Inflammatory macrophage treated with lipopolysaccharide for 4 hours (primary cell): ENCODE results near the gene SHROOM3.
"Not testable (repeated sequence)": the region's sequence is repeated elsewhere in the genome, so short reads cannot be mapped to it uniquely, and the experiment has no call there.

Experiments
- DNase-seq: peaks from one replicate; pipeline ENCODE4 v3.0.0-alpha.2; 2020

Gene SHROOM3

DNA sequence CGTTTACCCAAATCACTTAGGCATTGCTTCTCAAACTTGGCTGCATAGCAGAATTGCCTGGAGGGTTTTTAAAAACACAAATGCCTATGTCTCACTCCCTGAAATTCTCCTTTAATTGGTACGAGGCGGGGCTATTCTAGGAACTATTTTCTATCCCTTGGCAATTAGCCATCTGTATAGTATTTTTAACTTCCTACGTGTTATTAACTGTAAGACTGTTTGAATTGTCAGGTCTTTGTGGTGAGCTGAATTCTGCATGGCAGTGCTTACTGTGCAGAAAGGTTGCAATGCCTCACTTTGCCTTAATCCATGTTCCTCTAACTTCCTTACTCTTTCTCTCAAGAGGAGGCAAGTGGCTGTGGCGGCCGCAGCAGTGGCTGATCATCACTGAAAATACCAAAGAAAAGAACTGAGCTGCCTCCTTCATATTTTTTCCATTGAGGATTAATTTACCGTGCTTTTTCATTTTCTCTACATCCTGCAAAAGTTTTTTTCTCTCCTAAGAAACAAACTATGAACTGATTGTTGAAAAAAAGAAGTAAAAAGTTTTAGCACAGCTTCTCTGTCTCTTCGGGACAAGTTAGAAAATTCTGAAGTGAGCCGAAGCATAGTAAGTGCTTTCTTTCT lies at the start of gene SHROOM3:
Gene SHROOM3 (plus strand): TSS at position 329 of the 627 bp plus-strand sequence. CDS start 824 bp downstream, outside the sequence.
- DNase-seq = no peak

DNA sequence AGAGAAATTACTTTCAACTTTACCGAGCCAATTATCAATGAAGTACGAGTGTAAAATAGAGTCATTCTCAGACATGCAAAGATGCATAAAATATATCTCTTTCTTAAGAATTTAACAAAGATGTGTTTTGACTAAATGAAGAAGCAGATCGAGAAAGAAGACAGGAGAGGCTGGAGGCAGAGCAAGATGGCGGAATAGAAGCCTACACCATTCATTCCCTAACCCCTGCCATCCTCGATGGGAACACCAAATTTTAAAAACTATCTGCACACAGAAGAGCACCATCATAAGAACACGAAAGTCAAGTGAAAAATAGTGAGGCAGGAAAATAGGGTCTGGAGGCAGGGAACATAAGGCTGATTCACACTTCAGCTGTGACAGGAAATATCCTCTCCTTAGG lies 49.1 kb upstream of the SHROOM3 start:
- no peak for DNase-seq

DNA sequence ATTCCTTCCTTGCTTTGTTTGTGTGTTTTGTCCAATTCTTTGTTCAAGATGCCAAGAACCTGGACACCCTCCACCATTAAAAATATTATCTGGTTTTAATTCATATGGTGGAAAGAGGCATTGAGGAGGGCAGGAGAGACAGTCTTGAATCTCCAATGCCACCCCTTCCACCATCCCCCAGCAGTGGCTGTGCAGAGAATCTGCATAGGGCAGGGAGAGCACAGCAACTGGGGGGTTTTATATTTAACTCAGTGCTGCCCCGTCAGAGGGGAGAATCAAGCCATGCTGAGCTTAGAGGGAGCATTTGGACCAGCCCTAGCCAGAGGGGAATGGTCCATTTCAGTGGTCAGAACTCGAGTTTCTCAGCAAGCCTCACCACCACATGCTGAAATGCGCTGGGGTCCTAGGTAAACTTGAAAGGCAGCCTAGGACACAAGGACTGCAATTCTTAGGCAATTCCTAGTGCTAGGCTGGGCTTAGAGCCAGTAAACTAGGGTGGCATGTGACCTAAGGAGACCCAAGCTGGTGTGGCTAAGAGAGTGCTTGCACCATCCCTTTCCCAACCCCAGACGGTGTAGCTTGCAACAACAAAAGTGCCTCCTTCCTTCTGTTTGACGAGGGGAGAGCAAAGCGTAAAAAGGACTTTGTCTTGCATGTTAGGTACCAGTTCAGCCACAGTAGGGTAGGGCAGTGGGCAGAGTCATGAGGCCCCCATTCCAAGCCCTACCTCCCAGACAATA lies 48.3 kb upstream of the SHROOM3 start:
- DNase-seq = peak; percentile 63

DNA sequence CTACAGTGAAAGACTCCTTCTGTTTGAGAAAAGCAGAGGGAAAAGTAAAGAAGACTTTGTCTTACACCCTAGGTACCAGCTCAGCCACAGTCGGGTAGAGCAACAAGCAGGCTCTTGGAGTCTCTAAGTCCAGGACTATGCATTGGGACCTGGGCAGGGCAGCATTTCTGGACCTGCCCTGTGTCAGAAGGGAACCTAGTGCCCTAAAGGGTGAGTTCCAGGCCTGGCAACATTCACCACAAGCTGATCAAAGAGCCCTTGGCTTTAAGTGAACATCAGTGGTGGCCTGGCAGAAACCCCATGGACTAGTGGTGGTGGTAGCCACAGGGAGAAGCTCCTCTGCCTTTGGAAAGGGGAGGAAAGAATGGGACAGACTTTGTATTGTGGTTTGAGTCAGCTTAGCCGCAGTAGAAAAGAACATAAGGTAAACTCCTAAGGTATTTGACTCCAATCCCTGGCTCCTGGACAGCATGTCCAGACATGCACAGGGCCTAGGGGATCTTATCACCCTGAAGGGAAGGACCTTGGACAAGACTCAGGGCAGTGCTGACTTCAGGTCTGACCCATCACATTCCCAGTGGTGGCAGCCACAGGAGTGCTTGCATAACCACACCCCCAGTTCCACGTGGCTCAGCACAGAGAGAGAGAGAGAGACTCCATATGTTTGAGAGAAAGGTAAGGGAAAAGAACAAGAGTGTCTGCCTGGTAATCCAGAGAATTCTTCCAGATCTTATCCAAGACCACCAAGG lies 46.7 kb upstream of the SHROOM3 start:
- no peak for DNase-seq

DNA sequence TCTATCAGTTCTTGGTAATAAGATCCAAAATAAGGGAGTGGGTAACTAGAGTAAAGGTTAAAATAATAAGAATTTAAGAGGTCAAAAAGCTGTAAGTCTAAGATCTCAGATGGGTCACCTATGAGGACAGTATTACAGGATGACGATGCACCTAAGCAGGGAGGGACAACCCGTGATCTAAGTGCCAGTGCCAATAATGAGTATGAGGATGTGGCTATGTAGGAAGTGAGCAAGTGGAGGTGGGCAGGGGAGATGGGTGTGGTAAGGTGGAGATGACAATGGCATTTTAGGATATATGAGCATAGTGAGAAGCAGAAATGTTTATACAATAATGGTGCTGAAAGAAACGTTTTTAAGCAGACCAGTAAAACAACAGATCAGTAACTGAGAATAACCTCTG lies 33.4 kb upstream of the SHROOM3 start:
- DNase-seq = no peak

DNA sequence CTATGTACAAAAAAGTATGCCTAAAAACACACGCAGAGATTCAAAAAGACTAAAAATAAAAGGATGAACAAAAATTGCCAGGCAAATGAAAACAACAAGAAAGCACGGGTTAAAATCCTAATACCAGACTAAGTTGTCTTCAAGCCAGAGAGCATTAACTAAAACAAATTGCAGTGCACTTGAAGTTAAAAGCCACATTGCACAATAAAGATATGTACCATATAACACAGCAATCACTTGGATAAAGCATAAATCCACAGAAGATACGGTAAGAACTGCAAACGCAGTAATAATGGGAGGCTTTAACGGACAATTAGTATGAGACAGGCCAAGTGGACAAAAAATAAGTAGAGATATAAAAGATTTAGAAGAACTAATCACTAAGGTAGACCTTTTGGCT lies 28.9 kb upstream of the SHROOM3 start:
- no peak for DNase-seq

DNA sequence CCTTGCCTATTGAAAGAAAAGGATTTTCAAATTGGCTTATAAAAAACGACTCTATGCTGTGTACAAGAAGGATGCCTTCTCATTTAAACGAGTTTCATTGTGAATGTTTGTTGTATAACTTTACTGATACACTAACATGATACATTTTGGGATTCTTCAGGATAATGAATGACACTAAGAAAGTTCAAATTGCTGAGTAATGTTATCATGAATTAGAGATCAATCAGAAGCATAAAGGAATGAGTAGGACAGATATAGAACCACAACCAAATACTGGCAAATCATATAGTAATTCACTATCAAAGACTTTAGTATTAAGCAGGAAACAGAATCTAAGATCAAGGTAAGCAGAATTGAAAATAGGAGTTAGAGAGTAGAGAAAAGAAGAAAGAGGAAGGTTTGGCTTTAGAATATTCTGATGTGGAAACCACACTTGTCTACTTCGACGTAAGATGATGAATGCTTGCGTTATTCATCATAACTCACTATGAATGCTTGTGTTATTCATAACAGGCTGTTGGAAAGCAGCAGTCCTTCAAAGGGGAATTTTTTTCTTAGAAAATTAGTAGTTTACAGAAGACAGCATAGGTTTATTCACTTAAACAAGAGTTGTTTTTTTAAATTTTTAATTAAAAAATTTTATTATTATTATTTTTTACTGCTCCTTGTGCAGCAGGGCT lies 27.4 kb upstream of the SHROOM3 start:
- DNase-seq = peak; percentile 32

DNA sequence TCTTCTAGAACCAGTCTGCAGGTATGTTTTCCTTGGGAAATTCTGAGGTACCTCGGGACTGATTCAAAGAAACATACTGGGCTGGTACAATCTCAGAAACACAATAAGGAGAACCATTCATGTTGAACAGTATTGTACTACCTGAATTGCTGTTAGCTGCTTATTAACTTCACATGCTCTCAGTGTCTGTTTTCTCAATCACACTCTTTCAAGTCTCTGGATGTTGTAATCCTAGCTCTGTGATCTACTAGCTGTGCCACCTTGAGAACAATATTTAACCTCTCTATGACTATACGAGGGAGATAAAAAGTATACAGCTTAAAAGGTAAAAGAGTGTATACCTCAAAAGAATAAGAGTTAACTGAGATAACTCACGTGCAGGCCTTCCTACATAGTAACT lies 24.4 kb upstream of the SHROOM3 start:
- DNase-seq = no peak

DNA sequence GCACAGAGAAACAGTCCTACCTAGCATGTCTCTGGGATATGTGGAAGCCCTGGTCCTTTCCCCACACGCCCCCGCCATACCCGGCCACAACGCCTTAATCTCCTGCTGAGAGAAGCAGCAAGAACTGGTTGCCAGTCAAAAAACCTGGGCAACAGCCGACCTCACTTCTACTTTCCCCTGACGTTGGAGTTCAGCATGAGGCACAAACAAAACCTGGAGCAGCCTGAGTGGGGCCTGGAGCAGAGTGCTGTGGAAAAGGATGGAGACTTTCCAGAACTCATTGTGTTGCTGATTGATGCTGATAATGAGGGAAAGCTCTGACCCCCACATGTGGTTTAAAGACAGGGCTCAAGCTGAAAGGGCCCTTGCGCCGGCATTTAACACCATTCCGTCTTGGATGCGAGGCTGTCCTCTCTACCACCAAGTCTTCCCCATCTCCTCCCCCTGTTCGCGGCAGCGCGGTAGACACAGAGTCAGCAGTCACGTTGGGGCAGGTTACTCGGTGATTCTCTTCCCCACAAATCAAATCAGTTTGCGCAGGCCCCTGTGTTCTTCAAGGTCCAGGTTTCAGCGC lies 14.8 kb upstream of the SHROOM3 start:
- no peak for DNase-seq

DNA sequence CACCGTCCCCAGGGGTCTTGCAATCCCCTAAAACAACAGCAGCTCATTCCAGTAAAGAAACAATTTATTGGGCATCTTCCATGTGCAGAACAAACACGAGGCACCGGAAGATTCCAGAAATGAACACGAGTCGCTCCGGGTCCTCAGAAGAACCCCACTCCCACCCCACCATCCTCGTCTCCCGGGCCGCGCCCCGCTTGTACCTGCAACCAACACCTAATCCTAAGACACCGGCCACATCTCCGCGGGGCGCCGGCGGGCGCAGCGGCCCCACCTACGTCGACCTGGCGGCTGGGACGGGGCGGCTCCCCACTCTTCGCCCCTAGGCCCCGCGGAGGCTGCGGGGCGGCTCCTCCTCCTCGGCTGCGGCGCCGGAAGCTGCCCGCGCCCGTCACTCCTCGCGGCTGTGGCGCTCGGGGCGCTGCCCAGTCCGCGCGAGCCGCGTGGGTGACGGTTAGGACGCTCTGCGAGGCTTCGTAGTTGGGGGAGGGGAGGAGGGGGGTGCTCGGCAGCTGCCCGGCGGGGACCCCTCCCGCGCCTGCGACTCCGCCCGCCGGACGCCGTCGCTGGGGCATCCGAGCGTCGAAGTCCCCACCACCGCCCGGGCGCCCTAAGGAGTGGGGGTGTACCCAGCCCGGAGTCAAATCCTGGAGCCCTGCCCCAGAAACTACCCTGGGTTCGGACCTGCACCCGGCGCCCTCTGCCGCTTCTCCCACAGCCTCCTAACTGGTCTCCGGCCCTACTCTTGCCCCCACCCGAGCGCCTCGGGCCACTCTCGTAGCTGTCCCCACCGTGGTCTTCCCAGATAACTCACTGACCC lies 14.1 kb upstream of the SHROOM3 start, which contains the start of gene CCDC158:
Gene CCDC158 (minus strand): TSS at position 380 of the 820 bp plus-strand sequence. CDS start 17,934 bp downstream, outside the sequence.
- DNase-seq = no peak

DNA sequence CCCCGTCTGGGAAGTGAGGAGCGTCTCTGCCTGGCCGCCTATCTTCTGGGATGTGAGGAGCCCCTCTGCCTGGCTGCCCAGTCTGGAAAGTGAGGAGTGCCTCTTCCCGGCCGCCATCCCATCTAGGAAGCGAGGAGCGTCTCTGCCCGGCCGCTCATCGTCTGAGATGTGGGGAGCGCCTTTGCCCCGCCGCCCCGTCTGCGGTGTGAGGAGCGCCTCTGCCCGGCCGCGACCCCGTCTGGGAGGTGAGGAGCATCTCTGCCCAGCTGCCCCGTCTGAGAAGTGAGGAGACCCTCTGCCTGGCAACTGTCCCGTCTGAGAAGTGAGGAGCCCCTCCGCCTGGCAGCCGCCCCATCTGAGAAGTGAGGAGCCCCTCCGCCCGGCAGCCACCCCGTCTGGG lies 11.9 kb upstream of the SHROOM3 start:
- not testable (repeated sequence) for DNase-seq

DNA sequence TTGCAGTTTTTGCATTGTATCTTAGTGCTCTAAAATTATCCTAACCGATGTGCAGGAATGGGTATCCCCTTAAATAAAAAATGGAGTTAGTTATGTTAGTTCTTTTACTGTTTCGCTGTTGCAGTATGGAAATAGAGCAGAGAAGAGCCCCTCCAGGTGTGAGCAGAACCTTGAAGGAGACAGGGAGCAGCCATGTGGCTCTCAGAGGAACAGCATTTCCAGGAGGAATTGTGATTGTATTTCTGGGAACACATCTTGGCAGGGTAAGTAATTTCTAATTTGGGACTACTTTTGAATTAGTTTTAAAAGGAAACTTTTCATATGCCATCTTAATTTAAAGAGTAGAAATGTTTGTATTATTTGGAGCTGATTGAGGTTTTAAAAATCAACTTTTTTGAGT lies 8.8 kb upstream of the SHROOM3 start:
- DNase-seq = no peak

DNA sequence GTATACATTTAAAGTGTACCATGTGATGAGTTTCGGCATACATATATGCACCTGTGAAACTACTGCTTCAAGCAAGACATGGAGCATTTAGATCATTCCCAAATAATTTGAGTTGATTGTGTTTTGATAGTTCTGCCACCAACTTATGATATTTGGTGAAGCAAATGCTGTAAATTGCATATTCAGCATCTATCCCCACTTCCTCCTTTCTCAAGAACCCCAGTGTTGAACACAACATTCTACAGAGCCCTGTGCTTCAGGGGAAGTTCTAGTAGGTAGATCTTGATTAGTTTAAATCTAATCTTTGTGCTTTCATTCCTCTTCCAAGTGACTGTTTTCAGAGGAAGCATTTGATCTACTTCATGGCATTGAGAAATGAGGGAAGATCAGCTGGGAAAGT lies 5.4 kb upstream of the SHROOM3 start:
- DNase-seq = peak; percentile 26

DNA sequence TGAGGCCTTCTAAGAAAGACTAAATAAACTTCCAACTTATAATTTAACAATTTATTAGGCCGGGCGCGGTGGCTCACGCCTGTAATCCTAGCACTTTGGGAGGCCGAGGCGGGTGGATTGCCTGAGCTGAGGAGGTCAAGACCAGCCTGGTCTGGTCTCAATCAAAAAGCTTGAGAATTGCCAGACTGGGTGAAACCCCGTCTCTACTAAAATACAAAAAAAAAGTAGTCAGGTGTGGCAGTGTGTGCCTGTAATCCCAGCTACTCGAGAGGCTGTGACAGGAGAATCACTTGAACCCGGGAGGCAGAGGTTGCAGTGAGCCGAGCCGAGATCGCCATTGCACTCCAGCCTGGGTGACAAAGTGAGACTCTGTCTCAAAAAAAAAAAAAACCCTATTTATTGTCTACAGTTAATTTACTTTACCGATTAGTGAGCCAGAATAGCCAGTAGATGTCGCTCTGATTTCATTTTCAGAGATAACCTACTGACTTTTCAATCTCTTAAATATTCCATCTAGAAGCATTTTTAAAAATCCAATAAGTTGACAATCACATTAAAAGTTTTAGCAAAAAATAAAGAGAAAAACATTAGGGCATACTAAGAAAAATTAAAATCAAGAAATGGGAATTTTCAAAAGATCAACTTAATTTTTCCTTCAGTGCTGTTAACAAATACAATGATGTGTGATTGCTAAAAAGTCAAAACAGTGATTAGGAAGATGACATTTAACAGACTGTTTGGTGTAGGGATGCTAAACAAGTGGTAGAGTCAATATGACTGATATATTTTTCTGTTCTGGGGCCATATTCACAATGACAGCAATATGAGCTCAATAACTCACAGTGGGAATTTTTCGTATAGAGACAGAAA lies 4.3 kb upstream of the SHROOM3 start:
- peak; percentile 54 for DNase-seq

DNA sequence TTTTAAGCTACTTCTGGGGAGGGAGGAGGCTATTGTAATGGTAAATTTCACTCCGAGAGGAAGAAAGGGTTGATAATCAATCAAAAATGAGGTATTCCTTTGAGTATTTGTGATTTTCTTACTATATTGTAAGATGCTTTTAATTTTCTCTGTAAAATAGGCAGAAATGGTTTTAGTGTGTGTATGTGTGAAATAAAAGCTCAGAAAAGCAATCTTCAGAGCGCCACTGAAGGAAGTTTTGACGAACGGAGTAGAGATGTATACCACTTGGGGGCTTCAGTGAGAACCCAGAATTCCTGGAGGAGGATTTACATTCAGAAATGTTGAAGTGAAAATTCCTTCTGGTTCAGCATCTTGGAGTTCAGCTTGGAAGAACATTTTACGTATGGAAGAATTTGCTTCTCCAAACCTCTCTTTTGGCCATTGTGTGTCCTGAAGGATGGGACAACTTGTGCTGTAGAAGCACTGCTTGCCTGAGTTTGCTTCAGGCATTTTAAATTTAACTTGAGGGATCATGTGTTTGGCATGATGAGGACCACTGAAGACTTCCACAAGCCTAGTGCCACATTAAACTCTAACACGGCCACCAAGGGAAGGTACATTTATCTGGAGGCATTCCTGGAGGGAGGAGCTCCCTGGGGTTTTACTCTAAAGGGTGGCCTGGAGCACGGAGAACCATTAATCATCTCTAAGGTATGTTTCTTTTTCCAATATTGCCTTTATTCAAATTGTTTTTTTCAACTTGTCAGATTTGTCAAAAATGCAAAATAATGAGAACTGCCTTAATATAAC lies 695 bp downstream of the SHROOM3 start:
- no peak for DNase-seq

DNA sequence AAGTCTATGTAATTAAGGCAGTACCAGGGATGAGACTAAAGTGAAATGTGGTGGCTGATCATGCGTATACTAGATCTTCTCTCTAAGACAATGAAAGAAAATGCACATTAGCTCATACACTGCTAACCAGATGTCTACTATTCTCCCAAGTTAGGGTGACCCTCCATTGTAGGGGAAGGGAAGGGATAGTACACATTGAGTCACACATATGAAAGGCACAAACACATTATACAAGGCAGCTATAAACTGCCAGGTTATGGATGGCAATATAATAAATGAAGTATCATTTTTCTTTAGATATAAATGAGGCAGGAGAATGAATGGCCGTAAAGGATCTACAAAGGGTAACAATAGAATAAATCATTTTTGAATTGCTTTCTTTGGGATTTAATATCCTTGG lies 4.5 kb downstream of the SHROOM3 start:
- DNase-seq = no peak

DNA sequence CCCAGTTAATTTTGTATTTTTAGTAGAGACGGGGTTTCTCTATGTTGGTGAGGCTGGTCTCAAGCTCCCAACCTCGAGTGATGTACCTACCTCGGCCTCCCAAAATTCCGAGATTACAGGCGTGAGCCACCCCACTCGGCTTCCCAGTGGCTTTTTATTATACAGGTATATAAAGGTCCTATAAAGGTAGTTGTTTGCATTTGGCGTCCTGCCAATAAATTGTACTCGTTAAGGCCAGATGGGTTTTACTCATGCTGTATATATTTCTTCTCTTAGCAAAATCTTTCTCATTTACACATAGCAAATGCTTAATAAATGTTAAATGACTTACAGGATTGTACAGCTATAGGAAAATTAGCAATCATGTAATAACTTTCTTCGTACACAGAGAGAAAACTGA lies 6.9 kb downstream of the SHROOM3 start:
- DNase-seq = no peak

DNA sequence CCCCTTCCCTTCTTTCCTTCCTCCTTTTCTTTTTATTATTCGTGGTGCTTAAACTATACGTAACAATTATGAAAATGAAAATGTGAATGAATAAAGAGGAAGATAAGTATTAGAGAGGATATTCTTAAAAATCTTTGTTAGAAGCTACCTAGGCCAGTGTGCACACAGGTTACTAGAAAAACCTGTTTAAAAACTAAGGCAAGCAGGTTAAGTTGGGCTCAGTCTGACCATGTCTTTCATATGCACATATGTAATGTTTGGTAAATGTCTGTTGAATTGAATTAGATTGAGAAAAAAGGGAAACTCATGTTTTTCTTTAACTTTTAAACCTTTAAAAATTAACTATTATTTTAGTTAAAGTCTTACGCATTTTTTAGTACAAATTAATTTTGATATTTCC lies 7.8 kb downstream of the SHROOM3 start:
- no peak for DNase-seq

DNA sequence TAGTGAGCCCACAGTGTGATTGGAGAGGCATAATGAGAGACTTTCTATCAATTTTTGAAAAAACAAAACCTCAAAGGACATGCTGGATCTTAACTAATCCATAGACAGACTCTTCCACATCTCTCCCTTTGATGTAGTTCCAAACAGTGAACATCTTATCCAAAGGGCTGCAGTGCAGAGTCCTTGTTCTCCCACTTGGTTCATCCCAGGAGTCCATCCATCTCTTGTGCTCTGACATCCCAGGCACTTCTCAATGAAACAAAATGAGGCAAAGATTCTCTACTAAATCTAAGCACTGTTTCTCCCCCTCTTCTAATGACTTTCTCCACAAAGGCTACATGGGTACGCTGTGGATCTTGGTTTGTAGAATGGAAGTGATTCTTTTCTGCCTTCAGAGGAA lies 8.3 kb downstream of the SHROOM3 start:
- DNase-seq = no peak

DNA sequence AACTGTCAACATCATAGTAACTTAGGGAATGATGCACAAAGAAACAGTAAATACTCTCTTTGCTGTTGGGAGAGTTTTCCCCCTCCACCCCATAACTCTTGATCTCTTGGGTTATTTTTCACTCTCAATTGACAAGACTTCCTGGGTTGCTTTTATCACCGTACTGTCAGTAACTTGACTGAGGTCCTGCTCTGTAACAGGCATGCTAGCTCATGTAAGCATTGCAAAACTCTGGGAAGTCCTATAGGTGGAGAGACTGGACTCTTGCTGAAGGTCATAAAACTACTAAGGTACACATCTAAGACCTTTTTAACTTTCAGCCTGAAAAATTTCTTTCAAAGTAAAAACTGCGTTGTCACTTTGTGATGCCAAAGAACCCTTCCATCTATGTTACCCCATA lies 10.9 kb downstream of the SHROOM3 start:
- DNase-seq = no peak
